Measurements from ENCODE around the gene N4BP2L2. TPM values are rescaled to one million over a fixed set of nuclear protein-coding genes. Genes with fewer than 3 reads are reported as not detected.

The N4BP2L2 gene
- total RNA-seq, 4 donors from 2014 or later = 78.7 to 287 (median 127) TPM

- peak overlapping the region; percentile 45 to 89 (median 86) for H3K27ac ChIP-seq
- peaks cover 0 to 40% (median 0%) of the 10 kb centered on the region in 3 donors for H3K4me1 ChIP-seq
- ATAC-seq = no peak
- H3K36me3 ChIP-seq = peaks cover 0 to 27% of the 10 kb centered on the region in 2 donors
- TF ChIP-seq EP300 (IDR thresholded peaks at IDR 0.05) (no peak), CTCF (IDR thresholded peaks at IDR 0.05) (no peak), POLR2AphosphoS5 (IDR thresholded peaks at IDR 0.05) (no peak), POLR2A (IDR thresholded peaks at IDR 0.05) (no peak)
- peak overlapping the region; percentile 74 to 93 for H3K4me3 ChIP-seq
- WGBS, 2 donors (ENCODE audit: low coverage in 1 of 2) = 42 to 43% methylated on average over 8 of the region's 9 CpGs
- H3K9me3 ChIP-seq = no peaks in the 10 kb centered on the region
- H3K27me3 ChIP-seq = no peaks in the 10 kb centered on the region
Observed at GRCh38 chr13:32428581-32429432, 109.8 kb downstream of the N4BP2L2 start.

GRCh38 chr13:32427852-32428580 is 110.6 kb downstream of the N4BP2L2 start, which contains the start of gene N4BP2L1:
Gene N4BP2L1 (minus strand): TSS chr13:32428130. CDS start chr13:32428082, 48 bp downstream.
- H3K27ac ChIP-seq = peak within 1 kb of the TSS; percentile 45 to 89 (median 86)
- peak within 1 kb of the TSS; percentile 74 to 93 for H3K4me3 ChIP-seq
- no peaks in the 10 kb centered on the region for H3K27me3 ChIP-seq
- H3K9me3 ChIP-seq = no peaks in the 10 kb centered on the region
- ATAC-seq = peak; percentile 83
- no peak for TF ChIP-seq EP300 (IDR thresholded peaks at IDR 0.05)
- peak; percentile 80 to 81 for TF ChIP-seq POLR2A (IDR thresholded peaks at IDR 0.05)
- peak; percentile 90 for TF ChIP-seq POLR2AphosphoS5 (IDR thresholded peaks at IDR 0.05)
- TF ChIP-seq CTCF (IDR thresholded peaks at IDR 0.05) = no peak
- peaks cover 0 to 40% (median 0%) of the 10 kb centered on the region in 3 donors for H3K4me1 ChIP-seq
- 0% methylated on average over 2 to 4 of the region's 40 CpGs for WGBS, 2 donors (ENCODE audit: low coverage in 1 of 2)
- H3K36me3 ChIP-seq = peaks cover 0 to 21% of the 10 kb centered on the region in 2 donors

- Histone ChIP-seq H3K9me3 (no peaks in the 10 kb centered on the region), H3K4me3 (peak overlapping the region; percentile 74 to 93), H3K4me1 (peaks cover 0 to 40% (median 0%) of the 10 kb centered on the region in 3 donors), H3K27ac (peak overlapping the region; percentile 45 to 89 (median 86)), H3K36me3 (peaks cover 0 to 13% of the 10 kb centered on the region in 2 donors), H3K27me3 (no peaks in the 10 kb centered on the region)
- TF ChIP-seq POLR2AphosphoS5 (IDR thresholded peaks at IDR 0.05) (no peak), POLR2A (IDR thresholded peaks at IDR 0.05) (no peak), CTCF (IDR thresholded peaks at IDR 0.05) (peak in 1 of 4 experiments; percentile 32), EP300 (IDR thresholded peaks at IDR 0.05) (no peak)
- ATAC-seq = peak; percentile 44
- 2 to 4% methylated on average over 11 to 16 of the region's 90 CpGs for WGBS, 2 donors (ENCODE audit: low coverage in 1 of 2)
Observed at GRCh38 chr13:32426990-32427851, 111.4 kb downstream of the N4BP2L2 start.

GRCh38 chr13:32426191-32426989 is 112.2 kb downstream of the N4BP2L2 start:
- 33 to 42% methylated on average over 9 to 11 of the region's 19 CpGs for WGBS, 2 donors (ENCODE audit: low coverage in 1 of 2)
- peaks cover 0 to 7% of the 10 kb centered on the region in 2 donors for H3K36me3 ChIP-seq
- no peak for TF ChIP-seq POLR2AphosphoS5 (IDR thresholded peaks at IDR 0.05)
- no peak for TF ChIP-seq CTCF (IDR thresholded peaks at IDR 0.05)
- no peak for TF ChIP-seq EP300 (IDR thresholded peaks at IDR 0.05)
- no peak for TF ChIP-seq POLR2A (IDR thresholded peaks at IDR 0.05)
- no peak for ATAC-seq
- H3K27ac ChIP-seq = peak overlapping the region in 3 of 4 donors; percentile 85 to 89 (median 88)
- no peaks in the 10 kb centered on the region for H3K9me3 ChIP-seq
- no peaks in the 10 kb centered on the region for H3K27me3 ChIP-seq
- H3K4me3 ChIP-seq = peak overlapping the region; percentile 74 to 93
- peaks cover 0 to 40% (median 0%) of the 10 kb centered on the region in 3 donors for H3K4me1 ChIP-seq

Data from gastroesophageal sphincter (tissue), 4 donors.